Measurements from ENCODE around the gene USP8. TPM values are rescaled to one million over a fixed set of nuclear protein-coding genes. Genes with fewer than 3 reads are reported as not detected.
"Not testable (repeated sequence)": the region's sequence is repeated elsewhere in the genome, so short reads cannot be mapped to it uniquely, and the experiment has no call there.

USP8 gene
- total and polyA plus RNA-seq, 7 donors, result 22.2 to 59.2 (median 49.6) TPM

GRCh38 chr15:50415752-50416404, 8.3 kb upstream of the USP8 start:
- no peak overlapping the region for H3K27ac ChIP-seq
- intact Hi-C loops (cut with DNase I), result no loop called here
- no peaks in the 10 kb centered on the region for H3K36me3 ChIP-seq
- no peaks in the 10 kb centered on the region for H3K9me3 ChIP-seq
- no peak overlapping the region for H3K4me3 ChIP-seq
- DNase-seq, result no peak
- TF ChIP-seq POLR2AphosphoS5 (IDR thresholded peaks at IDR 0.05) (no peak), EP300 (IDR thresholded peaks at IDR 0.05) (no peak), CTCF (IDR thresholded peaks at IDR 0.05) (no peak), POLR2A (IDR thresholded peaks at IDR 0.05) (no peak)
- no peaks in the 10 kb centered on the region for H3K4me1 ChIP-seq
- 44 to 74% methylated on average over 3 of the region's 3 CpGs for WGBS, 2 donors
- H3K27me3 ChIP-seq, result no peaks in the 10 kb centered on the region

GRCh38 chr15:50416890-50417289, 7.3 kb upstream of the USP8 start:
- TF ChIP-seq EP300 (IDR thresholded peaks at IDR 0.05) (no peak), CTCF (IDR thresholded peaks at IDR 0.05) (no peak), POLR2AphosphoS5 (IDR thresholded peaks at IDR 0.05) (no peak), POLR2A (IDR thresholded peaks at IDR 0.05) (no peak)
- Histone ChIP-seq H3K4me1 (no peaks in the 10 kb centered on the region), H3K27ac (no peak overlapping the region), H3K9me3 (no peaks in the 10 kb centered on the region), H3K36me3 (no peaks in the 10 kb centered on the region), H3K4me3 (no peak overlapping the region), H3K27me3 (no peaks in the 10 kb centered on the region)
- intact Hi-C loops (cut with DNase I), result no loop called here
- WGBS, 2 donors, result 74 to 90% methylated on average over 1 of the region's 1 CpG
- no peak for DNase-seq

DNA sequence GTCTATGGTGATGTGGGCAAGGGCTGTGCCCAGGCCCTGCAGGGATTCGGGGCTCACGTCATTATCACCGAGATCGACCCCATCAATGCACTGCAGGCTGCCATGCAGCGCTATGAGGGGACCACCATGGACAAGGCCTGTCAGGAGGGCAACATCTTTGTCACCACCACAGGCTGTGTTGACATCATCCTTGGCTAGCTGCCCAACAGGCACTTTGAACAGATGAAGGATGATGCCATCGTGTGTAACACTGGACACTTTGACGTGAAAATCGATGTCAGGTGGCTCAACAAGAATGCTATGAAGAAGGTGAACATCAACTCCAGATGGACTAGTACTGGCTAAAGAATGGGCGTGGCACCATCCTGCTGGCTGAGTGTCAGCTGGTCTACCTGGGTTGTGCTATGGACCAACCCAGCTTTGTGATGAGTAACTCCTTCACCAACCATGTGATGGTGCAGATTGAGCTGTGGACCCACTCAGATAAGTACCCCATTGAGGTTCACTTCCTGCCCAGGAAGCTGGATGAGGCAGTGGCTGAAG, 6.1 kb upstream of the USP8 start:
- DNase-seq, result no peak
- intact Hi-C loops (cut with DNase I), result no loop called here
- H3K4me3 ChIP-seq, result no peak overlapping the region
- H3K27me3 ChIP-seq, result no peaks in the 10 kb centered on the region
- TF ChIP-seq POLR2AphosphoS5 (IDR thresholded peaks at IDR 0.05), result no peak
- no peak for TF ChIP-seq POLR2A (IDR thresholded peaks at IDR 0.05)
- H3K9me3 ChIP-seq, result no peaks in the 10 kb centered on the region
- no peaks in the 10 kb centered on the region for H3K4me1 ChIP-seq
- H3K27ac ChIP-seq, result no peak overlapping the region
- WGBS, 2 donors, result 95 to 96% methylated on average over 9 of the region's 9 CpGs
- no peaks in the 10 kb centered on the region for H3K36me3 ChIP-seq

DNA sequence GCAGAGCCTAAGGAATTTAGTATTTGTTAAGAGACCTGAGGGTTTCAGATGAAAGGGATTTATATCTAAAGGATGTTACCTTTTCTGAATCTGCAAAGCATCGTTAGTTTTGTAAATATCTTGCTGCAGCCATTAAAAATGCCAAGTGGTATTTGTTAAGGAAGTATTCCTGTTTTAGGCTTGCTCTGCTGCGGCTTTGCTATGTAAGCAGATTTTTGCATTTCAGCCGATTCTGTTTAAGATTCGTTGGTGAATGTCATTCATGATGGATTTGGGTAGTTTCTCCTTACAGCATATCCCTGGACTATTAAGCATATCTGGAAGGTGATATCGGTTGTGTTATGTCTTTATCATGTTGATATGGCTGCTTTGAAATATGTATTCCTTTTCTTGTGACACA, 1.0 kb downstream of the USP8 start:
- peak overlapping the region in 3 of 4 donors; percentile 88 to 90 (median 89) for H3K27ac ChIP-seq
- 5 to 19% methylated on average over 5 of the region's 5 CpGs for WGBS, 2 donors
- intact Hi-C loops (cut with DNase I), result loop anchor here (2.0 to 10.0 kb wide), 3 partner anchors 70 to 480 kb away; partner anchors contain the start of genes AP4E1, GABPB1 and SPPL2A

GRCh38 chr15:50425678-50426246, 1.6 kb downstream of the USP8 start:
- 75 to 86% methylated on average over 17 of the region's 17 CpGs for WGBS, 2 donors
- H3K27ac ChIP-seq, H3K27me3 ChIP-seq, H3K36me3 ChIP-seq, H3K9me3 ChIP-seq, DNase-seq: not testable (repeated sequence)
- intact Hi-C loops (cut with DNase I), result loop anchor here (2.0 to 10.0 kb wide), 3 partner anchors 71 to 479 kb away; partner anchors contain the start of genes AP4E1, GABPB1 and SPPL2A
- Histone ChIP-seq H3K4me3 (peak overlapping the region in 3 of 4 donors; percentile 69 to 76 (median 71)), H3K4me1 (peaks cover 0 to 41% (median 25%) of the 10 kb centered on the region in 4 donors)

More for the DNA sequence above, 1.0 kb downstream of the USP8 start:
- Histone ChIP-seq H3K4me1 (peaks cover 0 to 41% (median 25%) of the 10 kb centered on the region in 4 donors), H3K27me3 (no peaks in the 10 kb centered on the region), H3K4me3 (peak overlapping the region; percentile 69 to 76 (median 71)), H3K9me3 (no peaks in the 10 kb centered on the region), H3K36me3 (no peaks in the 10 kb centered on the region)
- DNase-seq, result no peak
- TF ChIP-seq POLR2AphosphoS5 (IDR thresholded peaks at IDR 0.05) (no peak), POLR2A (IDR thresholded peaks at IDR 0.05) (no peak), EP300 (IDR thresholded peaks at IDR 0.05) (no peak), CTCF (IDR thresholded peaks at IDR 0.05) (no peak)
